Endothelial cell of umbilical vein (primary cell): ENCODE data around the gene TMED5.
"Not testable (repeated sequence)": the region's sequence is repeated elsewhere in the genome, so short reads cannot be mapped to it uniquely, and the experiment has no call there.

Experiments
- EZH2 ChIP-seq: IDR thresholded peaks from 2 replicates; pipeline ENCODE4 v1.6.1; 2012; ENCODE audit warnings: borderline replicate concordance, low read depth, mild to moderate bottlenecking, moderate library complexity, low read length, inconsistent platforms; ENCODE audit not compliant: severe bottlenecking
- JUN ChIP-seq: IDR thresholded peaks from 2 replicates; pipeline ENCODE4 v1.6.1; 2011; ENCODE audit warnings: borderline replicate concordance, low read depth; ENCODE audit not compliant: insufficient read length, insufficient read depth
- POLR2A ChIP-seq: IDR thresholded peaks from 2 replicates; pipeline ENCODE4 v1.6.1; 2012; ENCODE audit warnings: low read depth, mild to moderate bottlenecking, control low read depth, low read length
- POLR2AphosphoS5 ChIP-seq: IDR thresholded peaks from 2 replicates; pipeline ENCODE4 v1.6.1; 2012; ENCODE audit warnings: low read depth, mild to moderate bottlenecking, control low read depth, low read length, moderate library complexity; ENCODE audit not compliant: insufficient read depth
- TF ChIP-seq, protein P1 (sequence below), 2 donors: IDR thresholded peaks; 1 replicate in 1 of 2; 2 replicates in 1 of 2; pipeline ENCODE4 v1.5.1; 2011; ENCODE audit warnings: low read length in 2 of 2, mild to moderate bottlenecking in 2 of 2, moderate library complexity in 2 of 2, control low read depth in 1 of 2, inconsistent platforms in 1 of 2, low read depth in 1 of 2; ENCODE audit not compliant: insufficient read depth in 1 of 2; ENCODE audit errors: extremely low read depth in 1 of 2
- TF ChIP-seq, protein P2 (sequence below): IDR thresholded peaks from 2 replicates; pipeline ENCODE4 v1.6.1; 2011; ENCODE audit not compliant: insufficient read depth, insufficient read length

DNA sequence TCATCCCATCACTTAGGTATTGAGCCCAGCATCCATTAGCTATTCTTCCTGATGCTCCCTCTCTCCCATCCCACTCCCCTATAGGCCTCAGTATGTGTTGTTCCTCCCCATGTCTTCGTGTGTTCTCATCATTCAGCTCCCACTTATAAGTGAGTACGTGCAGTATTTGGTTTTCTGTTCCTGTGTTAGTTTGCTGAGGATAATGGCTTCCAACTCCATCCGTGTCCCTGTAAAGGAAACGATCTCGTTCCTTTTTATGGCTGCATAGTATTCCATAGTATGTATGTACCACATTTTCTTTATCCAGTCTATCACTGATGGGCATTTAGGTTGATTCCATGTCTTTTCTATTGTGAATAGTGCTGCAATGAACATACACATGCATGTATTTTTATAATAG, 40.5 kb upstream of the TMED5 start:
- TF ChIP-seq, protein P1, sequence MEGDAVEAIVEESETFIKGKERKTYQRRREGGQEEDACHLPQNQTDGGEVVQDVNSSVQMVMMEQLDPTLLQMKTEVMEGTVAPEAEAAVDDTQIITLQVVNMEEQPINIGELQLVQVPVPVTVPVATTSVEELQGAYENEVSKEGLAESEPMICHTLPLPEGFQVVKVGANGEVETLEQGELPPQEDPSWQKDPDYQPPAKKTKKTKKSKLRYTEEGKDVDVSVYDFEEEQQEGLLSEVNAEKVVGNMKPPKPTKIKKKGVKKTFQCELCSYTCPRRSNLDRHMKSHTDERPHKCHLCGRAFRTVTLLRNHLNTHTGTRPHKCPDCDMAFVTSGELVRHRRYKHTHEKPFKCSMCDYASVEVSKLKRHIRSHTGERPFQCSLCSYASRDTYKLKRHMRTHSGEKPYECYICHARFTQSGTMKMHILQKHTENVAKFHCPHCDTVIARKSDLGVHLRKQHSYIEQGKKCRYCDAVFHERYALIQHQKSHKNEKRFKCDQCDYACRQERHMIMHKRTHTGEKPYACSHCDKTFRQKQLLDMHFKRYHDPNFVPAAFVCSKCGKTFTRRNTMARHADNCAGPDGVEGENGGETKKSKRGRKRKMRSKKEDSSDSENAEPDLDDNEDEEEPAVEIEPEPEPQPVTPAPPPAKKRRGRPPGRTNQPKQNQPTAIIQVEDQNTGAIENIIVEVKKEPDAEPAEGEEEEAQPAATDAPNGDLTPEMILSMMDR (IDR thresholded peaks at IDR 0.05; ENCODE audit: extremely low read depth in 1 of 2, insufficient read depth in 1 of 2, low read depth in 1 of 2, low read length in 2 of 2): not testable (repeated sequence)
- TF ChIP-seq EZH2, POLR2A, POLR2AphosphoS5, JUN: not testable (repeated sequence)
- TF ChIP-seq, protein P2, sequence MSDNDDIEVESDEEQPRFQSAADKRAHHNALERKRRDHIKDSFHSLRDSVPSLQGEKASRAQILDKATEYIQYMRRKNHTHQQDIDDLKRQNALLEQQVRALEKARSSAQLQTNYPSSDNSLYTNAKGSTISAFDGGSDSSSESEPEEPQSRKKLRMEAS: not testable (repeated sequence)
